Subcutaneous adipose tissue (tissue), 4 donors: ENCODE measurements around the gene SLC22A8. TPM values are rescaled to one million over a fixed set of nuclear protein-coding genes. Genes with fewer than 3 reads are reported as not detected.

Experiments
- CTCF ChIP-seq: fragments of 450-650 bp; IDR thresholded peaks from one replicate; pipeline ENCODE4 v1.5.1; 2016; ENCODE audit warnings: low read depth, mild to moderate bottlenecking, control low read depth, antibody characterized with exemption, moderate library complexity
- total RNA-seq, 4 donors: library from RNA; depleted of rRNA; stranded (reverse); fragments of >200 nt; gene quantifications; one replicate each; pipeline ENCODE4 v1.1.0, GENCODE V29; 2016

SLC22A8 gene
- total RNA-seq, 4 donors from 2014 or later = not detected

GRCh38 chr11:62965574-62965973 is 50.1 kb downstream of the SLC22A8 start:
- TF ChIP-seq CTCF = no peak

- no peak for TF ChIP-seq CTCF
Measured at GRCh38 chr11:62962391-62962790, 53.2 kb downstream of the SLC22A8 start.

GRCh38 chr11:62961017-62961570 is 54.5 kb downstream of the SLC22A8 start:
- TF ChIP-seq CTCF = no peak

DNA sequence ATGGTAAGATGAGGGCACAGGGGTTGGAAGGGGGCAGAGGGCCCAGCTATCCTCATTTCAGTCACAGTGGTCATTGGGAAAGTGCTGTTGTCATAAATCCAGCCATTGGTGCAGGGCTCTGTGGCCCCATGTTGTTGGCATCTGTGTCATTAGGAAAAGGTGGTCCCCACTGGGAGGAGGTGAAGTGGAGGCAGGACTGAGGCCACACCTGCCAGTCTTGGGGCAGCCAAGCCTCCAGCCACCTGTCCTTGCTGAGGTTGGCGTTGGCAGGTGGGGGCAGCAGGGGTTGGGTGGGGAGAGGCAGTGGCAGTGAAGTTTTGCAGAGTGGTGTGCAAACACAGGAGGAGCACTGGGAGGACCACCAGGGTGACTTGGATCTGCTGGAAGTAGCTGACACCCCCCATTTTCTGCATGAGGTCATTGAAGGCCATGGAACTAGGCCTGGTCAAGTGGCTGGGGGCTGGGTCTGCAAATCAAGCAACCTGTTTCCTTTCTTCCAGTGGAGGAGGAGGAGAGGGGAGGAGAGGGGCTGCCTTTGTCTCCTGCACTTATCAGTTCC is 56.1 kb downstream of the SLC22A8 start:
- no peak for TF ChIP-seq CTCF

DNA sequence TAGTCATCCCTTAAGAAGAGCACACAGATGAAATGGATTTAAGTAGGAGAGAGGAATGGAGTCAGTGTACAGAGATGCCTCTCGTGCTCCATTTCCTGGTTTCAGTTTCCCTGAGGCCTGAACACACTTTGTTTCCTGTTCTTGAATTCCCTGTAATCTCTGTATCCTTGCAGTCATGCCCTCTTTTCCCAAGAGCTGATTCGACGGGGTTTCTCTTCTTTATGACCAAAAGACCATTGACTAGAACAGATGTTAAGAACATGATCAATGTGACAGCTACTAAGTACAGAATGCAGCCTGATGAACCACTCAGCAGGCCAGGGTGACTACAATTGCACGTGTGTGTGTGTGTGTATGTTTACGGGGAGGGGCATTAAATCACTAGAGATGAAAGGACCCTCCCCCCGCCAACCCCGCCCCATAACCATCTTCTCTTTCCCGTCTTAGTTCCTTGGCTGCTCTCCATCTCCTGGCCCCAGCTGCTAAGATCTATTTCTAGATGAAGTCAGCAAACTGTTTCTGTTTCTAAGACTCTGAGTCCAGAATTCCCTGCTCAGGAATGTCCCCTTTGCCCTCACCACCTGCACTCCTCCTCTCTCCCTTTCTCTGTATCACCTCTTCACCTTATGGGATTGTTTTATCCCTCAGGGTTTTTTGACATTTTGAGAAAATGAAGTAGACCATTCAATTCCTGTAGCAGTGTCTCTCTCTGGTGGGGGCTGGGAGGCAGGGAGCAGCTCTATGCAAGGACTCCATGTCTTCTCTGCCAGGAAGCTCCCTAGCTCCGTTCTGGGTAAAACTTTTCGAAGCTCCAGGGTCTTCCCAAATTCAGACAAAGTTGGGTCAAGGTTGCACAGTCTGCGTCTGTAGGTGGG is 56.9 kb downstream of the SLC22A8 start:
- no peak for TF ChIP-seq CTCF

DNA sequence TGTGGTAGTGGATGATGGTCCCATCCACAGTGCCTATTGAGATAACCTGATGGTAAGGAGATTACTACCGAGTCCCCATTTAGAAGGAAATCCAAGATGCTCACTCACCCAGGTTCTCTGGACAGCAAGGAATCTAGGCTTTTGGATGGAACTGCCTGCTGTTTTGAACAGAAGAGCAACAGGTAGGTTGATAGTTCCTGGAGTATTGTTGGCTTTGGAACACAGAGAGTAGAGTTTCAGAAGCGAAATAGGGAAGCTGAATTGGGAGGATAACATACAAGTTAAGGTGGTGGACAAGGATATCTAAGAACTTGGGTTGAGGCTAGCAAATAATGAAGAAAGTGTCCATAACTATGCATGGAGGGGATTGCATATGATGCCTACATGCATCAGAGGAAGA is 58.5 kb downstream of the SLC22A8 start:
- TF ChIP-seq CTCF = no peak

- TF ChIP-seq CTCF = no peak
Measured at GRCh38 chr11:62954478-62954877, 61.2 kb downstream of the SLC22A8 start.
